HG02571 (cell line): Measurements from ENCODE around the gene LRTM2.

ENCODE experiments used
- ATAC-seq: cut with Tn5 transposase; IDR thresholded peaks from one replicate; pipeline ENCODE4 v1.9.1; 2021; ENCODE audit warnings: mild to moderate bottlenecking, moderate library complexity; ENCODE audit not compliant: unreplicated experiment

Gene LRTM2

DNA sequence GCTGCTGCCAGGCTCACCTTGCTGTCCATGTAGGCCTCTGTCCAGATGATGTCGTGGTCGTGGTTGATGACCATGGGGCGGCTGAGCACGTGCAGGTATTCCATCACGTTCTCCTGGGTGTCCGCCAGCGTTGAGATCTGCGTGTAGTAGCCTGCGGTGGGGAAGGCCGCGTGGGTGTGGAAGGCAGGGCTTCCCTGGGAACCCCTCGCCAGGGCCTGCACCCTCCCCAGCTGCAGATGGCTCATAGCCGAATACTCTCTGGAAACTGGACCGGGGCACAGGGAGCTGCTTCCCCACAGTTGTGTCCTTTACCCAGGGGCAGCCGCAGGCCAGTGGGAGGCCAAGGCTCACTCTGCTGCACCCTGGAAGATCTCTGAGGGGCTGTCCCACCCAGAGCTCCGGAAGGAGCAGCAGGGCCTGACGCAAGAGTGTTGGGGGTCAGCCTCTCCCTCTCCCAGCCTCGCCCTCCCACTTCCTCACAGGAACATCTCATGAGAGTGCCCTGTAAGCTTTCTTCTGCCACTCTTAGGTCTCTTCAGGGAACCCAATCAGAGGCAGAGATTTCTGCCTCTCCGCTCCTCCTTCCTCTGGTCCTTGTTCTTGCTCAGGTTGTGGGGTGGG lies 62.6 kb downstream of the LRTM2 start:
- no peak for ATAC-seq

DNA sequence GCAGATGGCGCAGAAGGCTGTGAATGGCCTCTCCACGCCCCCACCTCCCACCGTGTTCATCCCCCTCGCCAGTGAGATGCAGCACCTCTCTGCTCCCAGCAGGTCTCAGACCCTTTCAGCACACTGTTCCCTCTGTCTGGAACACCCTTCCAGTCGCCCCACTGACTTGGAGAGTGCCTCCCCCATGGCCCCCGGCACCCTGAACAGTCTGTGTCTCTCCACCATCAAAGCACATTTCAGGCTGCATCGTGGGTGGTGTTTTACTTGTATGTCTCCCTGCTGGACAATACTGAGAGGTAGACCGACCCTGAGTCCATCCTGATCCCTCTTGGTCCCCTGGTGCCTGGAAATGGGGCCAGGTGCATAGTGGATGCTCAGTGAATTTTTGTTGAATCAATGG lies 63.1 kb downstream of the LRTM2 start:
- ATAC-seq, result no peak

DNA sequence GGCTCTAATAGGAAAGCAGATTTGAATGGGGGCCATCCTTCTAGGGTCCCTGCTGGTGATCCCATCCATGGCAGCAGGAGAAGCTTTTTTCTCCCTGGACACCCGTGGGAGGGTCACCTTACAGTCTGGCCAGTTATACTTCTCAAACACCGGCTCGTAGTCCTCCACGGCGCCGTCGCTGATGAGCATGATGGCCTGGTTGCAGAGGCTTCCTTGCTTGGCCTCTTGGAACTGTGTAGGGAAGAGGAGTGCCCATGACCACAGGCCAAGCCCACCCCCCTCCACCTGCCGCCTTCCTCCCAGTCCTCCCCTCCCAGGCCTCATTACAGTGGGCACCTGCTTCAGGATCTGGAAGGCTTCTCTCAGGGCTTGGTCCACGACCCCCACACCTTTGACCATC lies 64.3 kb downstream of the LRTM2 start:
- no peak for ATAC-seq

DNA sequence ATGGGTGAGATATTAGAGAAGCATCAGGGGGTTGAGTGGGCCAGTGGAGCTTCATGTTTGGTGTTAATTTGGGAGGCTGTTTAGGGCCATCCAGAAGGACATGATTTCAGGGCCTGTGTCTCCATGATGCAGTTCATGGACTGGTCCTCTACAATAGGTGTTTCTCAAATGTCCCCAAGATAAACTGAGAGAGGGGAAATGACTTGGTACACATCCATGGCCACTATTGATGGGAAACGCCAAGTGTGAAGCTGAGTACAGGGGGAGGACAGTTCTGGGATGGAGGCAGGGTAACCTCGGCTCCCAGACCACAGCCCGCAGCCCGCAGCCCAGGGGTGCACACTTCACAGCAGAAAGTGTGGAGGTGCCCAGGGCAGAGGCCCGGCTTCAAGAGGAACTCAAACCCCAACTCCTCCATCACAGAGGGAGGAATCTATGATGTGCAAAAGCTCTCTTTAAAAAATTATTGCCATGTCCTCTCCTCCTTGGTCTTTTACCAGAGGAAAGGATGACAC lies 64.8 kb downstream of the LRTM2 start:
- no peak for ATAC-seq

DNA sequence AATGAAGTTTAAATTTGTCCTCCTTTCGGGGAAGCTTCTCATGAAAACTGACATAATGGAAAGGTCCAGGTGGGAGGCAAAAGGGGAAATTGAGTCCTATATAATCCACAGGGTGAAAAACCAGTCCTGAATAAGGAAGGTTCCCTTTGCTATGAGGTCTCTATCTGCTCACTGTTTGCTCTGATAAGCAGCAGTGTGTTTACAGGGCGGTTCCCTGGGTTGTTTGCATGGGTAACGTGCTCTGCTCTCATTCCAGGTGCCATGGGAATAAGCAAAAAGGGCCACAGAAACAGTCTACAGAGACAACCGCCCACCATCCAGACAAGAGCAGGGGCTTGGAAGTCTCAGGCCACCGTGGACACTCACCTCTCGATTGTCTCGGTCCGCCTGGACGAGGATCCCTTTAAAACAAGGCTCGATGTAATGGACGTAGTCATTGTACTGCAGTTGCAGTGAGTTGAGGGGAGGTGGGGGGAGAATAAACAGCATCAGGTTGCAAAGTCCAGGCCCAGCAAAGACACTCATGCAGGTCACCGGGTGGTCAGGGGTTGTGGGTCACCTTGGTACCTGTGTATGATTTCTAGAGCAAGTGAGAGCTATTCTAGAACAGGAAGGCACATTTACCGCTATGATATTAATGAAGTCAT lies 65.4 kb downstream of the LRTM2 start:
- ATAC-seq, result no peak
